ENCODE results near the gene CXorf49. TPM values are rescaled to one million over a fixed set of nuclear protein-coding genes. Genes with fewer than 3 reads are reported as not detected.
"Not testable (repeated sequence)": the region's sequence is repeated elsewhere in the genome, so short reads cannot be mapped to it uniquely, and the experiment has no call there.

CXorf49 gene
- not detected in 2 replicates for total RNA-seq (2014; rRNA removed; shearing (Covaris generic))

- DNase-seq (ENCODE audit: low spot score); in situ Hi-C loops (cut with HindIII; ENCODE audit: low sequenced_read_pairs): not testable (repeated sequence)
These were observed at the start of gene CXorf49 for GRCh38 chrX:71718185-71718584. TSS of gene CXorf49 (minus strand) at chrX:71718285. CDS start at chrX:71718151, 134 bp downstream.

DNA sequence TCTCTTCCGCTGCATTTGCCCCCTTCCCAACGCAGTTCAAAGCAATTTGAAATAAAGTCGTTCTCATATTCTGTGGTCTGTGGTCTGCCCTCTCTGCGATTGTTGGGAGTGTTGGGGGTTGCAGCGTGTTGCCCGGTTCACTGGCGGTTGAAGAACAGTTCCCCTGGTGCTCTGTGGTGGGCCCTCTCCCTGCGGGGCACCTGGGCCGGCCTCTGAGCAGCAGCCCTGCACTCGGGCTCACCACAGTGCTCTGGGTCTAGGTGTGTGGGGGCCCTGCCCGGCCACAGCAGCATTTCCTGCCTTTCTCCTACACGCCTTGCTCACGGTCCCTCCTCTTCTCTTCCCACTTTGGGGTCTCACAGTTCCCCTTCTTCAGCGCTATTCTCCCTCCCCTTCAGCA lies 49.0 kb upstream of the CXorf49 start:
- in situ Hi-C loops (cut with HindIII; ENCODE audit: low sequenced_read_pairs) = not testable (repeated sequence)

GRCh38 chrX:71765613-71766012 lies 47.5 kb upstream of the CXorf49 start:
- in situ Hi-C loops (cut with HindIII; ENCODE audit: low sequenced_read_pairs); DNase-seq (ENCODE audit: low spot score): not testable (repeated sequence)

More for the DNA sequence above, 49.0 kb upstream of the CXorf49 start:
- DNase-seq (ENCODE audit: low spot score) = not testable (repeated sequence)

DNA sequence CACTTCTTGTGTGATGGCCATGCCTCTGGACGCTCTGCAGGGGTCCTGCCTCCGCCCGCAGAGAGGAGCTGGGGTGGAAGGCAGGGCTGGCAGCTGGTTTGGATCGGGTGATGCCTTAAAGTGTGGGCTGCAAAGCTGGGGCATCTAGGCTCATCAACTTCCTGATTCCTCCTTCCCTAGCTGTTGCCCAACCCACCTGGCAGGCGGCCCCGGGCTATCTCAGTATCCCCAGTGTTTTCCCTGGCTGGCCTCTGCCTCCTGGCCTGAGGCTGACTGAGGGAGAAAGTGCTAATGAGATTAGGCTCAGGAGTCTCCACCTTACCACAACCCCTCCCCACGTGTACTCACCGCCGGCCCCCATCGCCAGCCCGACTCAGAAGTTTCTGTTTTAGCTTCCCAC lies 46.7 kb upstream of the CXorf49 start:
- in situ Hi-C loops (cut with HindIII; ENCODE audit: low sequenced_read_pairs); DNase-seq (ENCODE audit: low spot score): not testable (repeated sequence)

DNA sequence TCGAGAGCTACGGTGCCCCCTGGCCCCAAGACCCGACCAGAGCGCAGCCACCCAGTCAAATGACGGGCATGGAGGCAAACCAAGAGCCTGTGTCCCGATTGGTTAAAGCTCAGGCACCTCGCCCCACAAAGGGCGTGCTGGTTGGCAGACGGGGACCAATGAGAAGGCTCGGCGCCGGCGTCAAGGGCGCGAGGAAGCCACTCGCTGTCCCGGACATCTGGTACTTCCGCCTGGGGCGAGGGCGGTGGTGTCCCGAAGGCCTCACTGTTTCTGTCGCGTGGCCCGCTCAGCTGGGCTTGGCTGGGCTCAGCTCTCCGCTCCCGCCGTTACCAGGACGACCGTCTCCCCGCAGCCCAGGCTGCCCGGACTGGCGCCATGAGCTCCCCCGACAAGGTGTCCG lies 45.0 kb upstream of the CXorf49 start, which contains the start of gene CXorf49B:
CXorf49B (plus strand) TSS at position 301 of the 400 bp plus-strand sequence; CDS start at position 376, 75 bp downstream.
- DNase-seq (ENCODE audit: low spot score); in situ Hi-C loops (cut with HindIII; ENCODE audit: low sequenced_read_pairs): not testable (repeated sequence)

DNA sequence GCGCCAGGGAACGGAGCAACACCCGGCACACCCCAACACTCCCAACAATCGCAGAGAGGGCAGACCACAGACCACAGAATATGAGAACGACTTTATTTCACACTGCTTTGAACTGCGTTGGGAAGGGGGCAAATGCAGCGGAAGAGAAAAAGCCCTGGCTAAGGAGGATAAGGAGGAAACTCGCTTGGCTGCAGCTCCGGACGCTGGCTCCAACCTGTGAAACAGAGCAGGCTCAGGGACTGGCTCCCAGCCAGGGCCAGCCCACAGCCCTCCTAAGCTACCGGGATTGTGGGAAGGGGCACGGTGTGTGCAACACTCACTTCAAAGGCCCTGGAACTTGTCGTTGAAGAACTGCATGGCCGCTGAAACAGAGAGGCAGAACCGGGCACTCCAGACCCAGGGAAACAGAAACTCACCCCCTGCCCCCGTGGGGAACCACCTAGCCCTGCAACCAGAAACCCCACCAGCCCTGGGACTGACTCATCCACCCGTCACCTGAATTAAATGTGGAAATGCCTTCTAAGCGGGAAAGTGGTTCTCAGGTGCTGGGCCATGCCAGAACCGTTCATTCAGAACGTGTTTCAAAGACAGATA lies 42.7 kb upstream of the CXorf49 start:
- DNase-seq (ENCODE audit: low spot score); in situ Hi-C loops (cut with HindIII; ENCODE audit: low sequenced_read_pairs): not testable (repeated sequence)

DNA sequence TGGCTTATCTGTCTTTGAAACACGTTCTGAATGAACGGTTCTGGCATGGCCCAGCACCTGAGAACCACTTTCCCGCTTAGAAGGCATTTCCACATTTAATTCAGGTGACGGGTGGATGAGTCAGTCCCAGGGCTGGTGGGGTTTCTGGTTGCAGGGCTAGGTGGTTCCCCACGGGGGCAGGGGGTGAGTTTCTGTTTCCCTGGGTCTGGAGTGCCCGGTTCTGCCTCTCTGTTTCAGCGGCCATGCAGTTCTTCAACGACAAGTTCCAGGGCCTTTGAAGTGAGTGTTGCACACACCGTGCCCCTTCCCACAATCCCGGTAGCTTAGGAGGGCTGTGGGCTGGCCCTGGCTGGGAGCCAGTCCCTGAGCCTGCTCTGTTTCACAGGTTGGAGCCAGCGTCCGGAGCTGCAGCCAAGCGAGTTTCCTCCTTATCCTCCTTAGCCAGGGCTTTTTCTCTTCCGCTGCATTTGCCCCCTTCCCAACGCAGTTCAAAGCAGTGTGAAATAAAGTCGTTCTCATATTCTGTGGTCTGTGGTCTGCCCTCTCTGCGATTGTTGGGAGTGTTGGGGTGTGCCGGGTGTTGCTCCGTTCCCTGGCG lies 2.3 kb upstream of the CXorf49 start:
- DNase-seq (ENCODE audit: low spot score); in situ Hi-C loops (cut with HindIII; ENCODE audit: low sequenced_read_pairs): not testable (repeated sequence)

GRCh38 chrX:71719195-71719594 lies 1.1 kb upstream of the CXorf49 start:
- DNase-seq (ENCODE audit: low spot score); in situ Hi-C loops (cut with HindIII; ENCODE audit: low sequenced_read_pairs): not testable (repeated sequence)

GRCh38 chrX:71716323-71716722 lies 1.8 kb downstream of the CXorf49 start:
- in situ Hi-C loops (cut with HindIII; ENCODE audit: low sequenced_read_pairs); DNase-seq (ENCODE audit: low spot score): not testable (repeated sequence)

GRCh38 chrX:71715551-71715950 lies 2.5 kb downstream of the CXorf49 start:
- in situ Hi-C loops (cut with HindIII; ENCODE audit: low sequenced_read_pairs); DNase-seq (ENCODE audit: low spot score): not testable (repeated sequence)

- in situ Hi-C loops (cut with HindIII; ENCODE audit: low sequenced_read_pairs) = not testable (repeated sequence)
These were observed 4.0 kb downstream of the CXorf49 start for GRCh38 chrX:71714064-71714463.

GRCh38 chrX:71702853-71703252 lies 15.2 kb downstream of the CXorf49 start:
- in situ Hi-C loops (cut with HindIII; ENCODE audit: low sequenced_read_pairs); DNase-seq (ENCODE audit: low spot score): not testable (repeated sequence)

More at GRCh38 chrX:71714064-71714463, 4.0 kb downstream of the CXorf49 start:
- not testable (repeated sequence) for DNase-seq (ENCODE audit: low spot score)

GRCh38 chrX:71699023-71699344 lies 19.1 kb downstream of the CXorf49 start:
- in situ Hi-C loops (cut with HindIII; ENCODE audit: low sequenced_read_pairs) = not testable (repeated sequence)

GRCh38 chrX:71698299-71699022 lies 19.6 kb downstream of the CXorf49 start:
- in situ Hi-C loops (cut with HindIII; ENCODE audit: low sequenced_read_pairs); DNase-seq (ENCODE audit: low spot score): not testable (repeated sequence)

More at GRCh38 chrX:71699023-71699344, 19.1 kb downstream of the CXorf49 start:
- DNase-seq (ENCODE audit: low spot score) = not testable (repeated sequence)

DNA sequence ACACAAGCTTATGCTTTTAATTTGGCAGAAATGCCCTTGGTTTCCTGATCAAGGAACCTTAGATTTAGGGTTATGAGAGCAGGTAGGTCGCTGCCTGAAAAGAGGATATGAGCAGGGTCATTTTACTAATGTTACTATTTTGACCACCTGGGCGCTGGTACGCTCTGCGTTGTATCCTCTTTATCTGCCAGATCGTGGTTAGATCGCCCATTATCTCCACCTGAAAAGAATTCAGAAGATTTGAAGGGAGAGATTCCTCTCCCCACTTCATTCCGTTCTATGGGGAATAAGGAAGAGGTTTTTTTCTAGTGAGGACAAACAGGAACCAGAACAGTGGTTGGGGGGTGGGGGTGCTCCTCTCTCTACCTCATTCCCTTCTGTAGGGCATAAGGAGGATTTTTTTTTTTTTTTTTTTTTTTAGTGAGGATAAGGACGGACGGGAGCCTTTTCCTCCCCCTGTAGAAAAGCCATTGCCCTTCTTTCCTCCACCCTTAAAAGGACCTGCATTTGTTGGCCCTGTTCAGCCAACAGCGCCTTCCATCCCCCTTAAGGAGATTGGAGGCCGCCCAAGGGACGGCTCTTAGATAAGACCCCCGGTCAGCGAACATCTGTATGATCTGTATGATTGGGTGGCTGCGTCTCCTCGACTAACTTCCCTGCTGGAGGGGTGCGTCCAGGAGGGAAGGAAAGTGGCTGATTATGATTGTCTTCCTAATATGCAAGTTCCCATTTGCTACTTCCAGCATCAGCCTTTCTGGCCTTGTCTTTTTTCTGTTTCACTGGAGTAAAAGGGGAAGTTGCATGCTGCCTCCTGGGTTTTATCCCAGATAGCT lies 20.4 kb downstream of the CXorf49 start:
- DNase-seq (ENCODE audit: low spot score); in situ Hi-C loops (cut with HindIII; ENCODE audit: low sequenced_read_pairs): not testable (repeated sequence)

- DNase-seq (ENCODE audit: low spot score); in situ Hi-C loops (cut with HindIII; ENCODE audit: low sequenced_read_pairs): not testable (repeated sequence)
These were observed 21.2 kb downstream of the CXorf49 start for GRCh38 chrX:71696641-71697465.

GRCh38 chrX:71679575-71680207 lies 38.4 kb downstream of the CXorf49 start:
- in situ Hi-C loops (cut with HindIII; ENCODE audit: low sequenced_read_pairs) = no loop called here
- DNase-seq (ENCODE audit: low spot score) = no peak

- DNase-seq (ENCODE audit: low spot score); in situ Hi-C loops (cut with HindIII; ENCODE audit: low sequenced_read_pairs): not testable (repeated sequence)
These were observed 40.9 kb downstream of the CXorf49 start for GRCh38 chrX:71677195-71677594.

Data from G401 (cell line).